ENCODE data around the gene SYT4. TPM values are rescaled to one million over a fixed set of nuclear protein-coding genes. Genes with fewer than 3 reads are reported as not detected.

SYT4 gene
- total and polyA plus RNA-seq, 9 of the 15 experiments (the other 6 are each of a cell fraction or from before 2014, with no cell fraction given), result not detected

DNA sequence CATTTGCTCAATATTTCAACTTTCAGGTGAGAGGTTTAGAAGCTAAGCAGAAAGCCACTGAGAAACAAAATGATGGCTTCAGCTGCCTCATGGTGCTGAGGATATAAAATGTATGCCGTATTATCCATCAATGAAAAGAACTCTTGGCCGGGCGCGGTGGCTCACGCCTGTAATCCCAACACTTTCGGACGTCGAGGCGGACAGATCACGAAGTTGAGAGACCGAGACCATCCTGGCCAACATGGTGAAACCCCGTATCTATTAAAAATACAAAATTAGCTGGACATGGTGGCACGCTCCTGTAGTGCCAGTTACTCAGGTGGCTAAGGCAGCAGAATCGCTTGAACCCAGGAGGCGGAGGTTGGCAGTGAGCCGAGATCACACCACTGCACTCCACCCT, 6.0 kb upstream of the SYT4 start (continued):
- TF ChIP-seq, protein P1, sequence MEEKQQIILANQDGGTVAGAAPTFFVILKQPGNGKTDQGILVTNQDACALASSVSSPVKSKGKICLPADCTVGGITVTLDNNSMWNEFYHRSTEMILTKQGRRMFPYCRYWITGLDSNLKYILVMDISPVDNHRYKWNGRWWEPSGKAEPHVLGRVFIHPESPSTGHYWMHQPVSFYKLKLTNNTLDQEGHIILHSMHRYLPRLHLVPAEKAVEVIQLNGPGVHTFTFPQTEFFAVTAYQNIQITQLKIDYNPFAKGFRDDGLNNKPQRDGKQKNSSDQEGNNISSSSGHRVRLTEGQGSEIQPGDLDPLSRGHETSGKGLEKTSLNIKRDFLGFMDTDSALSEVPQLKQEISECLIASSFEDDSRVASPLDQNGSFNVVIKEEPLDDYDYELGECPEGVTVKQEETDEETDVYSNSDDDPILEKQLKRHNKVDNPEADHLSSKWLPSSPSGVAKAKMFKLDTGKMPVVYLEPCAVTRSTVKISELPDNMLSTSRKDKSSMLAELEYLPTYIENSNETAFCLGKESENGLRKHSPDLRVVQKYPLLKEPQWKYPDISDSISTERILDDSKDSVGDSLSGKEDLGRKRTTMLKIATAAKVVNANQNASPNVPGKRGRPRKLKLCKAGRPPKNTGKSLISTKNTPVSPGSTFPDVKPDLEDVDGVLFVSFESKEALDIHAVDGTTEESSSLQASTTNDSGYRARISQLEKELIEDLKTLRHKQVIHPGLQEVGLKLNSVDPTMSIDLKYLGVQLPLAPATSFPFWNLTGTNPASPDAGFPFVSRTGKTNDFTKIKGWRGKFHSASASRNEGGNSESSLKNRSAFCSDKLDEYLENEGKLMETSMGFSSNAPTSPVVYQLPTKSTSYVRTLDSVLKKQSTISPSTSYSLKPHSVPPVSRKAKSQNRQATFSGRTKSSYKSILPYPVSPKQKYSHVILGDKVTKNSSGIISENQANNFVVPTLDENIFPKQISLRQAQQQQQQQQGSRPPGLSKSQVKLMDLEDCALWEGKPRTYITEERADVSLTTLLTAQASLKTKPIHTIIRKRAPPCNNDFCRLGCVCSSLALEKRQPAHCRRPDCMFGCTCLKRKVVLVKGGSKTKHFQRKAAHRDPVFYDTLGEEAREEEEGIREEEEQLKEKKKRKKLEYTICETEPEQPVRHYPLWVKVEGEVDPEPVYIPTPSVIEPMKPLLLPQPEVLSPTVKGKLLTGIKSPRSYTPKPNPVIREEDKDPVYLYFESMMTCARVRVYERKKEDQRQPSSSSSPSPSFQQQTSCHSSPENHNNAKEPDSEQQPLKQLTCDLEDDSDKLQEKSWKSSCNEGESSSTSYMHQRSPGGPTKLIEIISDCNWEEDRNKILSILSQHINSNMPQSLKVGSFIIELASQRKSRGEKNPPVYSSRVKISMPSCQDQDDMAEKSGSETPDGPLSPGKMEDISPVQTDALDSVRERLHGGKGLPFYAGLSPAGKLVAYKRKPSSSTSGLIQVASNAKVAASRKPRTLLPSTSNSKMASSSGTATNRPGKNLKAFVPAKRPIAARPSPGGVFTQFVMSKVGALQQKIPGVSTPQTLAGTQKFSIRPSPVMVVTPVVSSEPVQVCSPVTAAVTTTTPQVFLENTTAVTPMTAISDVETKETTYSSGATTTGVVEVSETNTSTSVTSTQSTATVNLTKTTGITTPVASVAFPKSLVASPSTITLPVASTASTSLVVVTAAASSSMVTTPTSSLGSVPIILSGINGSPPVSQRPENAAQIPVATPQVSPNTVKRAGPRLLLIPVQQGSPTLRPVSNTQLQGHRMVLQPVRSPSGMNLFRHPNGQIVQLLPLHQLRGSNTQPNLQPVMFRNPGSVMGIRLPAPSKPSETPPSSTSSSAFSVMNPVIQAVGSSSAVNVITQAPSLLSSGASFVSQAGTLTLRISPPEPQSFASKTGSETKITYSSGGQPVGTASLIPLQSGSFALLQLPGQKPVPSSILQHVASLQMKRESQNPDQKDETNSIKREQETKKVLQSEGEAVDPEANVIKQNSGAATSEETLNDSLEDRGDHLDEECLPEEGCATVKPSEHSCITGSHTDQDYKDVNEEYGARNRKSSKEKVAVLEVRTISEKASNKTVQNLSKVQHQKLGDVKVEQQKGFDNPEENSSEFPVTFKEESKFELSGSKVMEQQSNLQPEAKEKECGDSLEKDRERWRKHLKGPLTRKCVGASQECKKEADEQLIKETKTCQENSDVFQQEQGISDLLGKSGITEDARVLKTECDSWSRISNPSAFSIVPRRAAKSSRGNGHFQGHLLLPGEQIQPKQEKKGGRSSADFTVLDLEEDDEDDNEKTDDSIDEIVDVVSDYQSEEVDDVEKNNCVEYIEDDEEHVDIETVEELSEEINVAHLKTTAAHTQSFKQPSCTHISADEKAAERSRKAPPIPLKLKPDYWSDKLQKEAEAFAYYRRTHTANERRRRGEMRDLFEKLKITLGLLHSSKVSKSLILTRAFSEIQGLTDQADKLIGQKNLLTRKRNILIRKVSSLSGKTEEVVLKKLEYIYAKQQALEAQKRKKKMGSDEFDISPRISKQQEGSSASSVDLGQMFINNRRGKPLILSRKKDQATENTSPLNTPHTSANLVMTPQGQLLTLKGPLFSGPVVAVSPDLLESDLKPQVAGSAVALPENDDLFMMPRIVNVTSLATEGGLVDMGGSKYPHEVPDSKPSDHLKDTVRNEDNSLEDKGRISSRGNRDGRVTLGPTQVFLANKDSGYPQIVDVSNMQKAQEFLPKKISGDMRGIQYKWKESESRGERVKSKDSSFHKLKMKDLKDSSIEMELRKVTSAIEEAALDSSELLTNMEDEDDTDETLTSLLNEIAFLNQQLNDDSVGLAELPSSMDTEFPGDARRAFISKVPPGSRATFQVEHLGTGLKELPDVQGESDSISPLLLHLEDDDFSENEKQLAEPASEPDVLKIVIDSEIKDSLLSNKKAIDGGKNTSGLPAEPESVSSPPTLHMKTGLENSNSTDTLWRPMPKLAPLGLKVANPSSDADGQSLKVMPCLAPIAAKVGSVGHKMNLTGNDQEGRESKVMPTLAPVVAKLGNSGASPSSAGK (IDR thresholded peaks at IDR 0.05), result no peak
- TF ChIP-seq PHB (CRISPR knock-in tag; IDR thresholded peaks at IDR 0.05), result no peak
- no peak for TF ChIP-seq FOXK1 (CRISPR knock-in tag; IDR thresholded peaks at IDR 0.05; ENCODE audit: borderline replicate concordance)
- TF ChIP-seq TBP (optimal IDR thresholded peaks at IDR 0.05; ENCODE audit: low read depth, low read length), result no peak
- TF ChIP-seq CCNT2 (IDR thresholded peaks at IDR 0.05; ENCODE audit: borderline replicate concordance, extremely low read depth, insufficient read length, low read depth, low read length), result no peak
- no peak for TF ChIP-seq SMAD4 (CRISPR knock-in tag; conservative IDR thresholded peaks at IDR 0.05)
- TF ChIP-seq JUND (IDR thresholded peaks at IDR 0.05; ENCODE audit: borderline replicate concordance, low read depth, low read length), result no peak
- TF ChIP-seq JUND (tag; IDR thresholded peaks at IDR 0.05; ENCODE audit: borderline replicate concordance, low read depth, low read length), result no peak
- no peak for TF ChIP-seq ZNF431 (CRISPR knock-in tag; IDR thresholded peaks at IDR 0.05)
